PC-3 (cell line): ENCODE results near the gene NEURL3. TPM values are rescaled to one million over a fixed set of nuclear protein-coding genes. Genes with fewer than 3 reads are reported as not detected.
"Not testable (repeated sequence)": the region's sequence is repeated elsewhere in the genome, so short reads cannot be mapped to it uniquely, and the experiment has no call there.

Experiments
- ATAC-seq: fragments of 200-7000 bp; cut with Tn5 transposase; 2 replicates; pipeline ENCODE4 v1.9.1; 2020; ENCODE audit warnings: mild to moderate bottlenecking, moderate library complexity
- Bru-seq: library from RNA; stranded (reverse); fragments of 400-500 nt; gene quantifications from one replicate; lab custom pipeline; 2021; lab: Mats Ljungman, UMichigan
- BruChase-seq, 2 experiments: library from RNA; stranded (reverse); fragments of 400-500 nt; gene quantifications; one replicate each; lab custom pipeline; 2021; lab: Mats Ljungman, UMichigan
- BruUV-seq: library from RNA; stranded (reverse); fragments of 400-500 nt; replicated peaks from 2 replicates; lab custom pipeline; 2021; lab: Mats Ljungman, UMichigan
- CTCF ChIA-PET: fragments of 300-600 bp; sonication (Branson Sonifier 250); formaldehyde crosslinking; loops from one replicate; lab custom pipeline; 2022; ENCODE audit warnings: antibody characterized with exemption; lab: Charles Lee
- POLR2A ChIA-PET: fragments of 300-600 bp; sonication (Branson Sonifier 250); formaldehyde crosslinking; loops from one replicate; lab custom pipeline; 2022; ENCODE audit warnings: antibody characterized with exemption; ENCODE audit not compliant: unreplicated experiment; lab: Charles Lee
- DNase-seq: peaks from one replicate; pipeline ENCODE4 v3.0.0-alpha.2; 2015
- H2AFZ ChIP-seq: fragments of 300-600 bp; sonication (generic); 2 replicates; pipeline ENCODE4 v1.6.0; 2016; ENCODE audit warnings: antibody characterized with exemption, low read length
- H3F3A ChIP-seq: fragments of 300-600 bp; sonication (generic); one replicate; pipeline ENCODE4 v1.6.0; 2017; ENCODE audit warnings: antibody characterized with exemption, low read length, control low read depth, mild to moderate bottlenecking; ENCODE audit not compliant: unreplicated experiment
- H3K27ac ChIP-seq: fragments of 300-600 bp; sonication (generic); 2 replicates; pipeline ENCODE4 v1.5.1; 2016; ENCODE audit warnings: mild to moderate bottlenecking, low read length
- H3K27me3 ChIP-seq: fragments of 300-600 bp; sonication (generic); 2 replicates; pipeline ENCODE4 v1.6.1; 2016; ENCODE audit warnings: low read length, mixed read lengths
- H3K36me3 ChIP-seq: fragments of 300-600 bp; sonication (generic); 2 replicates; pipeline ENCODE4 v1.6.1; 2016; ENCODE audit warnings: low read depth, mixed run types, low read length, mixed read lengths
- H3K4me1 ChIP-seq: fragments of 300-600 bp; sonication (generic); 2 replicates; pipeline ENCODE4 v1.5.1; 2016; ENCODE audit warnings: low read length; ENCODE audit not compliant: insufficient read depth
- H3K4me2 ChIP-seq: fragments of 300-600 bp; sonication (generic); 2 replicates; pipeline ENCODE4 v1.6.0; 2016; ENCODE audit warnings: low read length
- H3K4me3 ChIP-seq: fragments of 300-600 bp; sonication (generic); 2 replicates; pipeline ENCODE4 v1.5.1; 2016; ENCODE audit warnings: mild to moderate bottlenecking, low read length, mixed read lengths
- H3K79me2 ChIP-seq: fragments of 300-600 bp; sonication (generic); 2 replicates; pipeline ENCODE4 v1.6.1; 2017; ENCODE audit warnings: low read length, mixed read lengths
- H3K9ac ChIP-seq: fragments of 300-600 bp; sonication (generic); 2 replicates; pipeline ENCODE4 v1.6.0; 2016; ENCODE audit warnings: mild to moderate bottlenecking, low read length
- H3K9me2 ChIP-seq: fragments of 300-600 bp; sonication (generic); replicated peaks from 2 replicates; pipeline ENCODE4 v1.6.1; 2016; ENCODE audit warnings: mixed run types, low read length, mixed read lengths
- H3K9me3 ChIP-seq: fragments of 300-600 bp; sonication (generic); 2 replicates; pipeline ENCODE4 v1.6.1; 2016; ENCODE audit warnings: low read length, mixed read lengths
- H4K20me1 ChIP-seq: fragments of 300-600 bp; sonication (generic); 2 replicates; pipeline ENCODE4 v1.6.1; 2016; ENCODE audit warnings: low read length, mixed read lengths
- EZH2 ChIP-seq: fragments of 300-600 bp; sonication (generic); IDR thresholded peaks from one replicate; pipeline ENCODE4 v1.6.1; 2017; ENCODE audit warnings: antibody characterized with exemption, mild to moderate bottlenecking, low read length; ENCODE audit not compliant: unreplicated experiment
- EZH2phosphoT487 ChIP-seq: fragments of 300-600 bp; sonication (generic); IDR thresholded peaks from 2 replicates; pipeline ENCODE4 v1.6.1; 2018; ENCODE audit warnings: mild to moderate bottlenecking, antibody characterized with exemption, low read length, borderline replicate concordance
- intact Hi-C: fragments of 100-400 bp; cut with micrococcal nuclease; formaldehyde crosslinking; loops from 2 replicates; pipeline ENCODE4 v1.9.0; 2023
- long read RNA-seq: library from polyadenylated mRNA; unstranded; transcript quantifications from one replicate; pipeline ENCODE4 v2.0.0, GENCODE V29; 2021; ENCODE audit not compliant: unreplicated experiment
- total RNA-seq: library from RNA; depleted of rRNA; stranded (reverse); fragments of >200 nt; gene quantifications from 2 replicates; pipeline ENCODE4 v1.2.3, GENCODE V29; 2014; rRNA removed
- TF ChIP-seq, protein P1 (sequence below): fragments of 300-600 bp; sonication (generic); conservative IDR thresholded peaks from 2 replicates; pipeline ENCODE4 v1.5.1; 2017; ENCODE audit warnings: antibody characterized with exemption, low read depth, mild to moderate bottlenecking, low read length

NEURL3 gene, protein sequence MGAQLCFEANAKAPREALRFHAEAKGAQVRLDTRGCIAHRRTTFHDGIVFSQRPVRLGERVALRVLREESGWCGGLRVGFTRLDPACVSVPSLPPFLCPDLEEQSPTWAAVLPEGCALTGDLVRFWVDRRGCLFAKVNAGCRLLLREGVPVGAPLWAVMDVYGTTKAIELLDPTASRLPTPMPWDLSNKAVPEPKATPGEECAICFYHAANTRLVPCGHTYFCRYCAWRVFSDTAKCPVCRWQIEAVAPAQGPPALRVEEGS
- total RNA-seq, result 0.18 and 0.40 TPM in 2 replicates
- percentile 21 among the genes with signal in this experiment for Bru-seq, nascent RNA
- percentile 16 among the genes with signal in this experiment for BruChase-seq, experiment 1, labeled RNA remaining after a 6-hour chase
- BruChase-seq, experiment 2, labeled RNA remaining after a 2-hour chase, result percentile 20 among the genes with signal in this experiment
- long read RNA-seq, result 0 reads

DNA sequence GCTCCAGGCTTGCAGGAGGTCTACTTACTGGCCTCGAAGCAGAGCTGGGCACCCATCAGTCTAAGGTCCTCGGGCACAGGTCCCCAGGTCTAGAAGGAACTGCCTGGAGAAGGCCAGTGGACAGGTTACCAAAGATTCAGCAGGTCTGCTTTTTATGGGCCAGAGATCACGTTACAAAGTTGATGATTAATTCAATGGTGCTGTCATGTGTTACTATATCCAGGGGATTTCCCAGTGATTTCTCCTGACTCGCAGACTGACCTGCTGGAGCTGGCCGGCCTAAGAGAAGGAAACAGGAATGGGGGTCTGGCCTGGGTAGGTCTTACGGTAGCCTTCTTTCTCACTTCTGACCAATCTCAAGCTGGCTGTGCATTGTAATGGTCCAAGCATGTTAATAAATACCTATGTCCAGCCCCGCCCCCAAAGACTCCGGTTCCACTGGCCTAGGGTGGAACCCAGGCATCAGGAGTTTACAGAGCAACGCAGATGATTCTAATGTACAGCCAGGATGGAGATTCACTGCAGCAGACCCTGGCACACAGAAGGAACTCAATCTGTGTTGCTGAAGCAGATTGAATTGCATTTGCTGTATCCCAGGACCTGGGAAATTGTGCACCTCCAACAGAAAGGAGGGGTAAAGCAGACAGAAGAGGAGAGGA lies at the start of gene NEURL3:
NEURL3 (minus strand) TSS at position 127 of the 659 bp plus-strand sequence; CDS start at position 56, 71 bp downstream.
- Histone ChIP-seq H3K9me2 (no peaks in the 10 kb centered on the region), H3K9ac (peak within 1 kb of the TSS; percentile 32), H3F3A (peaks cover 6% of the 10 kb centered on the region), H3K36me3 (no peaks in the 10 kb centered on the region), H3K4me3 (no peak within 1 kb of the TSS), H4K20me1 (no peaks in the 10 kb centered on the region), H3K9me3 (no peaks in the 10 kb centered on the region), H3K4me1 (peaks cover 27% of the 10 kb centered on the region), H3K4me2 (peak within 1 kb of the TSS; percentile 59), H3K27me3 (no peaks in the 10 kb centered on the region), H3K27ac (peak within 1 kb of the TSS; percentile 66), H2AFZ (peak within 1 kb of the TSS; percentile 18), H3K79me2 (no peaks in the 10 kb centered on the region)
- DNase-seq (peak; percentile 85), ATAC-seq (peak; percentile 75)
- CTCF ChIA-PET, result no interaction called here
- BruUV-seq, result no TSS peak
- POLR2A ChIA-PET, result interaction anchor here (0.6 kb wide), 1 partner anchor 185 kb away, joined by 3 read pairs; no protein-coding TSS in a partner anchor
- no peak for TF ChIP-seq EZH2
- TF ChIP-seq EZH2phosphoT487, result no peak
- TF ChIP-seq, protein P1, sequence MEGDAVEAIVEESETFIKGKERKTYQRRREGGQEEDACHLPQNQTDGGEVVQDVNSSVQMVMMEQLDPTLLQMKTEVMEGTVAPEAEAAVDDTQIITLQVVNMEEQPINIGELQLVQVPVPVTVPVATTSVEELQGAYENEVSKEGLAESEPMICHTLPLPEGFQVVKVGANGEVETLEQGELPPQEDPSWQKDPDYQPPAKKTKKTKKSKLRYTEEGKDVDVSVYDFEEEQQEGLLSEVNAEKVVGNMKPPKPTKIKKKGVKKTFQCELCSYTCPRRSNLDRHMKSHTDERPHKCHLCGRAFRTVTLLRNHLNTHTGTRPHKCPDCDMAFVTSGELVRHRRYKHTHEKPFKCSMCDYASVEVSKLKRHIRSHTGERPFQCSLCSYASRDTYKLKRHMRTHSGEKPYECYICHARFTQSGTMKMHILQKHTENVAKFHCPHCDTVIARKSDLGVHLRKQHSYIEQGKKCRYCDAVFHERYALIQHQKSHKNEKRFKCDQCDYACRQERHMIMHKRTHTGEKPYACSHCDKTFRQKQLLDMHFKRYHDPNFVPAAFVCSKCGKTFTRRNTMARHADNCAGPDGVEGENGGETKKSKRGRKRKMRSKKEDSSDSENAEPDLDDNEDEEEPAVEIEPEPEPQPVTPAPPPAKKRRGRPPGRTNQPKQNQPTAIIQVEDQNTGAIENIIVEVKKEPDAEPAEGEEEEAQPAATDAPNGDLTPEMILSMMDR, result no peak
- intact Hi-C loops, result loop anchor here (1.0 to 5.0 kb wide), 3 partner anchors 38 to 163 kb away; no protein-coding TSS in a partner anchor

DNA sequence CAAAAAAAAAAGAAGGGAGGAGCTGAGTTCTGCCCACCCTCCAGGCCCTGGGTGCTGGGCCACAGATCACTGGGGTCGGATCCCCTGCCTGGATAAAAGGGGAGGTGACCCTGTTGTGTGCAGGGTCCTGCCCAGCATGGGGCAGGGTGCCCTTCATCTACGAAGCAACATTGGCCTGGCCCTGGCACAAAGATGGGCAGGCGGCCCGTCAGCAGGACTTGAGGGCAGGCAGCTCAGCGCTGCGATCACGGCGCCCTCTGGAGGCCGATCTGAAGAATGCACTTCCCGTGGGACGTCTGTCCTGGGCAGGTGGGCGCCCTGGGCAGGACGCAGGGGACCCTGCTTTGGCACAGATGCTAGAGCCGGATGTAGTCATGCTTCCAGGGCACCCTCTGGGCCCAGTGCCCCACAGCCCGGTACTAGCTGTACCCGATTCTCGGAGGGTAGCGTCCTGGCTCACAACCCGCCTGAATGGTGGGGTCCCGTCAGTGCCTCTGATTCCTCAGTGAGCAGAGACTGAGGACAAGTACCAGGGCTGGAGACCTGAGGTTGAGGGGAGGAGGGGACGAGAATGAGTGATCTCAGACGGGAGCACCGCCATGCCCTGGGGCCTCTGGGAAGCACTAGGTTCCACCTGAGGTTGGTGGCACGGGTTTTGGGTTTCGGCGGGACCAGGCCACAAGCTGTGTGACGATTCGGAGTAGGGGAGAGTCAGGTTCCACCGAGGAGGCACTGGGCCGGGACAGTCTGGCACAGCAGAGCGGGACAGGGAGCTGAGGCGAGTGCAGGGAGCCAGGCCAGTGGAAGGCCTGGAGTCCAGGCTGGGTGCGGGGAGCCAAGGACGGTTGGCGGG lies 49.4 kb upstream of the NEURL3 start:
- CTCF ChIA-PET, result interaction anchor here (0.6 to 0.8 kb wide), 4 partner anchors 14 to 273 kb away, joined by 3 to 7 read pairs (median 4); no protein-coding TSS in a partner anchor
- Histone ChIP-seq H3K9ac (no peak overlapping the region), H3K9me3 (no peaks in the 10 kb centered on the region), H2AFZ (peak overlapping the region; percentile 63), H3K4me2 (peak overlapping the region; percentile 29; the same call in 1 of the 2 replicates), H3K79me2 (no peaks in the 10 kb centered on the region), H3K4me1 (peaks cover 27% of the 10 kb centered on the region), H3K36me3 (no peaks in the 10 kb centered on the region), H3K4me3 (no peak overlapping the region), H4K20me1 (no peaks in the 10 kb centered on the region), H3F3A (no peaks in the 10 kb centered on the region), H3K27ac (no peak overlapping the region), H3K27me3 (no peaks in the 10 kb centered on the region), H3K9me2 (no peaks in the 10 kb centered on the region)
- ATAC-seq (peak; percentile 28), DNase-seq (peak; percentile 64)
- intact Hi-C loops, result loop anchor here (1.0 kb wide), 1 partner anchor 45 kb away; no protein-coding TSS in a partner anchor
- no TSS peak for BruUV-seq
- POLR2A ChIA-PET, result no interaction called here
- no peak for TF ChIP-seq EZH2
- TF ChIP-seq, protein P1, result peak; percentile 93

DNA sequence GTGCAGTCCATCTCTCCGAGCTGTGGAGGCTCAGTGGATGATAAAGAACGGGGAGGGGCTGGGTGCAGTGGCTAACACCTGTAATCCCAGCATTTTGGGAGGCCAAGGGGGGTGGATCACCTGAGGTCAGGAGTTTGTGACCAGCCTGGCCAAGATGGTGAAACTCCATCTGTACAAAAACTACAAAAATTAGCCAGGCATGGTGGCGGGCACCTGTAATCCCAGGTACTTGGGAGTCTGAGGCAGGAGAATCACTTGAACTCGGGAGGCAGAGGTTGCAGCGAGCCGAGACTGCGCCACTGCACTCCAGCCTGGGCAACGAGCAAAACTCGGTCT lies 48.8 kb upstream of the NEURL3 start:
- H3K27me3 ChIP-seq, ATAC-seq, H3K9me3 ChIP-seq, H3K4me2 ChIP-seq, H3K9ac ChIP-seq, H3F3A ChIP-seq, H4K20me1 ChIP-seq, H3K79me2 ChIP-seq, POLR2A ChIA-PET, H3K27ac ChIP-seq, H3K4me3 ChIP-seq, H3K9me2 ChIP-seq, DNase-seq, BruUV-seq, H3K36me3 ChIP-seq: not testable (repeated sequence)
- CTCF ChIA-PET, result interaction anchor here (0.6 to 0.8 kb wide), 3 partner anchors 14 to 206 kb away, joined by 3 to 7 read pairs (median 4); no protein-coding TSS in a partner anchor
- intact Hi-C loops, result loop anchor here (1.0 kb wide), 1 partner anchor 45 kb away; no protein-coding TSS in a partner anchor
- Histone ChIP-seq H3K4me1 (peaks cover 27% of the 10 kb centered on the region), H2AFZ (peak overlapping the region; percentile 63)
